ENCODE measurements around the gene SPPL3. TPM values are rescaled to one million over a fixed set of nuclear protein-coding genes. Genes with fewer than 3 reads are reported as not detected.

The SPPL3 gene
- total RNA-seq, 1 donor from 2014 or later, result 44.1 TPM

DNA sequence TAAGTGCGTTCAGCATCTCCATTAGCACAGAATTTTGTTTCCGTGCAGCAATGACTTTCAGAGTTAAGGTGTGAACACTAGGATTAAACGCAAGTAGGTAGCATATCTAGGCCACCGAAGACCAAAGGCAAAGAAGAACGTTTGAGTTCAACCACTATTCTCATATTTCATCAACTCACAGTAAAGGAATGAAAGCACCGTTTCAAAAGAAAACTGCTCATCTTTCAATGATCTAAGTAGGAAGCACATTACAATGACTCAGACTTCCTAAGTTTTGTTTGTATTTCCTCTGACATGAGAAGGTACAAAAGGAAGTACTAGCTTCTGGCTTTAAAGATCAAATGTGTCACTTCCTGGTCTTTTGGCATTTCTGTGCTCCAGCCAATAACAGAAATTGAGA lies 121.0 kb downstream of the SPPL3 start:
- H3K27ac ChIP-seq, result no peak overlapping the region
- no peak for ATAC-seq
- H3K27me3 ChIP-seq, result no peaks in the 10 kb centered on the region
- intact Hi-C loops (cut with DNase I), result no loop called here
- H3K4me1 ChIP-seq, result no peaks in the 10 kb centered on the region
- no peaks in the 10 kb centered on the region for H3K9me3 ChIP-seq
- TF ChIP-seq, protein P1, sequence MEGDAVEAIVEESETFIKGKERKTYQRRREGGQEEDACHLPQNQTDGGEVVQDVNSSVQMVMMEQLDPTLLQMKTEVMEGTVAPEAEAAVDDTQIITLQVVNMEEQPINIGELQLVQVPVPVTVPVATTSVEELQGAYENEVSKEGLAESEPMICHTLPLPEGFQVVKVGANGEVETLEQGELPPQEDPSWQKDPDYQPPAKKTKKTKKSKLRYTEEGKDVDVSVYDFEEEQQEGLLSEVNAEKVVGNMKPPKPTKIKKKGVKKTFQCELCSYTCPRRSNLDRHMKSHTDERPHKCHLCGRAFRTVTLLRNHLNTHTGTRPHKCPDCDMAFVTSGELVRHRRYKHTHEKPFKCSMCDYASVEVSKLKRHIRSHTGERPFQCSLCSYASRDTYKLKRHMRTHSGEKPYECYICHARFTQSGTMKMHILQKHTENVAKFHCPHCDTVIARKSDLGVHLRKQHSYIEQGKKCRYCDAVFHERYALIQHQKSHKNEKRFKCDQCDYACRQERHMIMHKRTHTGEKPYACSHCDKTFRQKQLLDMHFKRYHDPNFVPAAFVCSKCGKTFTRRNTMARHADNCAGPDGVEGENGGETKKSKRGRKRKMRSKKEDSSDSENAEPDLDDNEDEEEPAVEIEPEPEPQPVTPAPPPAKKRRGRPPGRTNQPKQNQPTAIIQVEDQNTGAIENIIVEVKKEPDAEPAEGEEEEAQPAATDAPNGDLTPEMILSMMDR (IDR thresholded peaks at IDR 0.05), result no peak
- DNase-seq, result no peak
- peaks cover 52% of the 10 kb centered on the region for H3K36me3 ChIP-seq
- H3K4me3 ChIP-seq, result no peak overlapping the region

GRCh38 chr12:120775862-120776552 lies 128.2 kb downstream of the SPPL3 start:
- DNase-seq (no peak), ATAC-seq (no peak)
- Histone ChIP-seq H3K4me3 (no peak overlapping the region), H3K27me3 (no peaks in the 10 kb centered on the region), H3K9me3 (no peaks in the 10 kb centered on the region), H3K27ac (no peak overlapping the region), H3K36me3 (peaks cover 25% of the 10 kb centered on the region), H3K4me1 (peaks cover 4% of the 10 kb centered on the region)
- intact Hi-C loops (cut with DNase I), result no loop called here
- TF ChIP-seq, protein P1 (IDR thresholded peaks at IDR 0.05), result peak; percentile 14

DNA sequence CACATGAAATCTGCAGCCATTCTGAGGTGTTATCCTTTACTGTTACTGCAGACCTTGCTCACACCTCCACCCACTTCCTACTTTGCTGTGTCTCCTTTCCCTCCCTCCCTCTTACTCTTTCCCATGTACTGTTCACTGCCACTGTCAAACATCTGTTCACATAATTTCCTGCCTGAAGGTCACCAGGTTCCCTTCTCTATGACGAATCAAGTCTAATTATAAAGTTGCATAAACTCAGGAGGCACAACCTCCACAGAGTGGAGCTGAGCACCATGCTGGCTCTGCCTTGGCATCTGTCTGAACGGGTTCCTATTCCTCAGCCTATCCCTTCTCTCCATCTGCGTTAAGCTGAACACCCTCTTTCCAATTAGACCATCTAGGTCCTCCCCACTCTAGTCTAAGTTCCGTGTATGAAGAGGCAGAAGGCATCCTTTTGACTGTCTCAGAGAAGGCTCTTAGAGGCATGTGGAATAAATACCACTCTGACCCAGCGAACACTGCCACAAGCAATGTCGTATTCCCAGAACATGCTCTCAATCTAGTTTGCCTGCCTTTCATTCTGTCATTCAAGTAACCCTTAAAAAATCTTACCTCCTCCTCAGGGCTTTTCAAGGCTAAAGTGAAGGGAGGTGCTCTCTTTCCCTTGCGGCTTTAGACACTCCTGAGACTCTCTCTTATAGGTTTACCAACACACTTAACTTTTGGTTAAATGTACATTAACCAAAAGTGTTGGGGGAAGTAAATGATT lies 129.8 kb downstream of the SPPL3 start:
- intact Hi-C loops (cut with DNase I), result no loop called here
- TF ChIP-seq, protein P1 (IDR thresholded peaks at IDR 0.05), result no peak
- ATAC-seq, result peak; percentile 64

DNA sequence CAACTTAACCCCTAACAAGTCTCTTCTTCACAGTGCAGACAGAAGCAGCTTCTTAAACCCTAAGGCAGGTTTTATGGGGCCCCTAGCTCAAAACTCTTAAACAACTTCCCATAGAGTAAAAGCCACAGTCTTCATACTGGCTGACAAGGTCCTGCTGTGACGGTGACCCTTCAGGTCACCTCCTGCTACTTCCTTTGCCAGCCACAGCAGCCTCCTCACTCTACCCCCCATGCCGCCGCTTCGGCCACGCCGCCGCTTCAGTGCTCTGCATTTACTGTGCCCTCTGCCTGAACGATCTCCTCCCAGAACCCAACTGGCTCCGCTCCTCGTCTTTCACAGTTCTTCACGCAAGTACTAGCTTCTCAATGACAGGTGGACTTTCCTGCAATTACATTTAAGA lies 133.1 kb downstream of the SPPL3 start:
- ATAC-seq, result no peak
- DNase-seq, result no peak
- Histone ChIP-seq H3K27ac (no peak overlapping the region), H3K9me3 (no peaks in the 10 kb centered on the region), H3K4me3 (no peak overlapping the region), H3K27me3 (no peaks in the 10 kb centered on the region), H3K4me1 (peaks cover 4% of the 10 kb centered on the region), H3K36me3 (peaks cover 32% of the 10 kb centered on the region)
- intact Hi-C loops (cut with DNase I), result no loop called here
- TF ChIP-seq, protein P1 (IDR thresholded peaks at IDR 0.05), result no peak

More for the DNA sequence above, 129.8 kb downstream of the SPPL3 start:
- Histone ChIP-seq H3K9me3 (no peaks in the 10 kb centered on the region), H3K27ac (no peak overlapping the region), H3K4me3 (no peak overlapping the region), H3K36me3 (peaks cover 9% of the 10 kb centered on the region), H3K4me1 (peaks cover 4% of the 10 kb centered on the region), H3K27me3 (no peaks in the 10 kb centered on the region)
- no peak for DNase-seq

- ATAC-seq, result peak; percentile 45
- Histone ChIP-seq H3K36me3 (peaks cover 66% of the 10 kb centered on the region), H3K4me1 (no peaks in the 10 kb centered on the region), H3K9me3 (no peaks in the 10 kb centered on the region), H3K27me3 (no peaks in the 10 kb centered on the region), H3K27ac (peak overlapping the region; percentile 24), H3K4me3 (no peak overlapping the region)
- no peak for DNase-seq
- intact Hi-C loops (cut with DNase I), result no loop called here
- TF ChIP-seq, protein P1 (IDR thresholded peaks at IDR 0.05), result no peak
Measured at GRCh38 chr12:120767071-120768024, 136.8 kb downstream of the SPPL3 start.
